Hematopoietic multipotent progenitor cell (in vitro differentiated cells): ENCODE results near the gene HAUS8. TPM values are rescaled to one million over a fixed set of nuclear protein-coding genes. Genes with fewer than 3 reads are reported as not detected.
"Not testable (repeated sequence)": the region's sequence is repeated elsewhere in the genome, so short reads cannot be mapped to it uniquely, and the experiment has no call there.

Experiments
- DNase-seq, 3 donors: peaks; one replicate each; pipeline ENCODE4 v3.0.0-alpha.2; 2011 to 2015; ENCODE audit warnings: low read depth in 2 of 3, low spot score in 2 of 3
- total RNA-seq: library from RNA; depleted of rRNA; stranded (reverse); fragments of >200 nt; gene quantifications from one replicate; pipeline ENCODE4 v1.2.3, GENCODE V29; 2012

Gene HAUS8
- total RNA-seq, 1 donor = 1.6 TPM

GRCh38 chr19:17101686-17102628 is 26.7 kb upstream of the HAUS8 start:
- DNase-seq = no peak

GRCh38 chr19:17098326-17098725 is 23.1 kb upstream of the HAUS8 start:
- no peak for DNase-seq

GRCh38 chr19:17097593-17098126 is 22.4 kb upstream of the HAUS8 start:
- DNase-seq = no peak

GRCh38 chr19:17095141-17095919 is 20.1 kb upstream of the HAUS8 start:
- no peak for DNase-seq

- not testable (repeated sequence) for DNase-seq
These were observed 19.4 kb upstream of the HAUS8 start for GRCh38 chr19:17094694-17095093.

GRCh38 chr19:17092696-17093095 is 17.4 kb upstream of the HAUS8 start:
- no peak for DNase-seq

- peak in 2 of 3 donors; percentile 67 to 75 for DNase-seq
These were observed 16.6 kb upstream of the HAUS8 start for GRCh38 chr19:17091758-17092333.

- peak in 2 of 3 donors; percentile 81 to 88 for DNase-seq
These were observed 15.3 kb upstream of the HAUS8 start for GRCh38 chr19:17090583-17090982.

- DNase-seq = no peak
These were observed 13.3 kb upstream of the HAUS8 start for GRCh38 chr19:17088552-17088951.

- DNase-seq = no peak
These were observed 11.6 kb upstream of the HAUS8 start for GRCh38 chr19:17086834-17087233.

- DNase-seq = no peak
These were observed 10.9 kb upstream of the HAUS8 start for GRCh38 chr19:17086120-17086519.

- DNase-seq = no peak
These were observed 6.7 kb upstream of the HAUS8 start for GRCh38 chr19:17081672-17082630.

GRCh38 chr19:17080440-17080801 is 5.2 kb upstream of the HAUS8 start:
- no peak for DNase-seq

GRCh38 chr19:17079710-17080439 is 4.6 kb upstream of the HAUS8 start:
- no peak for DNase-seq

GRCh38 chr19:17078920-17079709 is 3.9 kb upstream of the HAUS8 start:
- DNase-seq = no peak

- no peak for DNase-seq
These were observed 3.0 kb upstream of the HAUS8 start for GRCh38 chr19:17078036-17078919.

- DNase-seq = no peak
These were observed 2.3 kb upstream of the HAUS8 start for GRCh38 chr19:17077447-17078028.
